Measurements from ENCODE around the gene DHRSX.
"Not testable (repeated sequence)": the region's sequence is repeated elsewhere in the genome, so short reads cannot be mapped to it uniquely, and the experiment has no call there.

DHRSX gene

GRCh38 chrX:2389731-2390130 lies 111.0 kb downstream of the DHRSX start:
- DNase-seq: not testable (repeated sequence)

GRCh38 chrX:2389324-2389723 lies 111.5 kb downstream of the DHRSX start:
- DNase-seq: no peak

GRCh38 chrX:2388669-2389068 lies 112.1 kb downstream of the DHRSX start:
- DNase-seq: no peak

GRCh38 chrX:2387614-2388239 lies 113.0 kb downstream of the DHRSX start:
- DNase-seq: no peak

- DNase-seq: no peak
Measured at GRCh38 chrX:2385224-2385623, 115.6 kb downstream of the DHRSX start.

- no peak for DNase-seq
Measured at GRCh38 chrX:2384486-2384885, 116.3 kb downstream of the DHRSX start.

- no peak for DNase-seq
Measured at GRCh38 chrX:2383735-2384134, 117.0 kb downstream of the DHRSX start.

GRCh38 chrX:2383144-2383543 lies 117.6 kb downstream of the DHRSX start:
- no peak for DNase-seq

- not testable (repeated sequence) for DNase-seq
Measured at GRCh38 chrX:2382433-2383048, 118.2 kb downstream of the DHRSX start.

- no peak for DNase-seq
Measured at GRCh38 chrX:2376166-2376565, 124.6 kb downstream of the DHRSX start.

GRCh38 chrX:2374086-2374485 lies 126.7 kb downstream of the DHRSX start:
- no peak for DNase-seq

- DNase-seq: no peak
Measured at GRCh38 chrX:2373615-2374014, 127.2 kb downstream of the DHRSX start.

GRCh38 chrX:2371026-2371711 lies 129.6 kb downstream of the DHRSX start:
- DNase-seq: no peak

GRCh38 chrX:2370456-2370855 lies 130.3 kb downstream of the DHRSX start:
- no peak for DNase-seq

- DNase-seq: no peak
Measured at GRCh38 chrX:2369206-2369605, 131.6 kb downstream of the DHRSX start.

GRCh38 chrX:2360731-2361130 lies 140.0 kb downstream of the DHRSX start:
- no peak for DNase-seq

- DNase-seq: not testable (repeated sequence)
Measured at GRCh38 chrX:2359522-2359921, 141.3 kb downstream of the DHRSX start.

- no peak for DNase-seq
Measured at GRCh38 chrX:2351999-2352995, 148.5 kb downstream of the DHRSX start.

- DNase-seq: no peak
Measured at GRCh38 chrX:2351321-2351720, 149.5 kb downstream of the DHRSX start.

GRCh38 chrX:2350703-2351102 lies 150.1 kb downstream of the DHRSX start:
- DNase-seq: not testable (repeated sequence)

GRCh38 chrX:2350036-2350435 lies 150.7 kb downstream of the DHRSX start:
- not testable (repeated sequence) for DNase-seq

GRCh38 chrX:2348211-2348610 lies 152.6 kb downstream of the DHRSX start:
- DNase-seq: no peak

- DNase-seq: no peak
Measured at GRCh38 chrX:2346158-2346557, 154.6 kb downstream of the DHRSX start.

Measured in NCI-H526 treated with DMSO at 0.1 percent for 48 hours (cell line).